Measurements from ENCODE around the gene ACTN4. TPM values are rescaled to one million over a fixed set of nuclear protein-coding genes. Genes with fewer than 3 reads are reported as not detected.

ACTN4 gene
- total and polyA plus RNA-seq, 2 of the 4 experiments (the other 2 are of a cell fraction), result 541 to 659 TPM

DNA sequence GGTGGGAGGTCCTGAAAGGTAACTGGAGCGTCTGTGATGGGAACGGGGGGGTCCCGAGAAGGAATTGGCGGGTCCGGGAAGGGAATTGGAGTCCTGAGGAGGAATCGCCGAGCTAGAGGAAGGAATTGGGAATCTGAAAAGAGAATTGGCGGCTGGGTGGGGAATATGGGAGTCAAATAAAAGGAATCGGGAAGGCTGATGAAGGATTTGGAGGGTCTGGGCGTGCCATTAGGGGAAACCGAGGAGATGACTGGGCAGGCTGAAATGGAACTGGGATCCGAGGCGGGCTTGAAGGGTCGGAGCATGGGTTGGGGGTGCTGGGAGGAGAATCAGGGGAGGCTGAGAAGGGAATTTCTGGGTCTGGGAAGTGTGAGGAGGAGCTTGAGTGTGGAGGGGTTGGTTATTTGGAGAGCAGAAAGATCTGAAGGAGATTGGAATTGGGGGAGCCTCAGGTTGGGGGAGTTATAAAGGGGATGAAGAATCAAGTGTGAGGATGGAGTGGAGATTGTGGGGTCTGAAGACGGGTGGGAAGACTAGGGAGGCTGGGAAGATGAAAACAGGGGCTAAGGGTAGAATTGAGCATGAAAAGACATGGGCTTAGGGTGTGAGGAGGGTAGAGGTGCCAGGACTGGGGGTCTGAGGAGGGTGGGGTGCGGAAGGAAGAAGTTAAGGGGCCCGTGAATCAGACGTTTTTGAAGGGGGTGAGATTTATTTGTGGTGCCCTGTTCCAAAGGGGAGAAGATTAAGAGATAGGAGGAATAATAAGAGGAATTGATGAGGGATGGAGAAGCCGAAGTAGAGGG, 718 bp downstream of the ACTN4 start:
- H4K20me1 ChIP-seq (ENCODE audit: insufficient read depth, low read length), result peaks cover 51% of the 10 kb centered on the region
- H3K4me2 ChIP-seq (ENCODE audit: low read depth, low read length), result peak overlapping the region; percentile 100
- TF ChIP-seq SMC3 (IDR thresholded peaks at IDR 0.05; ENCODE audit: low read depth, low read length) (no peak), RCOR1 (IDR thresholded peaks at IDR 0.05; ENCODE audit: insufficient replicate concordance, low read length) (no peak), MAZ (IDR thresholded peaks at IDR 0.05; ENCODE audit: borderline replicate concordance, low read depth, low read length) (no peak), MAFK (IDR thresholded peaks at IDR 0.05; ENCODE audit: low read depth, low read length) (no peak), MXI1 (IDR thresholded peaks at IDR 0.05; ENCODE audit: borderline replicate concordance, low read depth, low read length) (peak; percentile 59; the same call in 1 of the 2 replicates)
- TF ChIP-seq, protein P1, sequence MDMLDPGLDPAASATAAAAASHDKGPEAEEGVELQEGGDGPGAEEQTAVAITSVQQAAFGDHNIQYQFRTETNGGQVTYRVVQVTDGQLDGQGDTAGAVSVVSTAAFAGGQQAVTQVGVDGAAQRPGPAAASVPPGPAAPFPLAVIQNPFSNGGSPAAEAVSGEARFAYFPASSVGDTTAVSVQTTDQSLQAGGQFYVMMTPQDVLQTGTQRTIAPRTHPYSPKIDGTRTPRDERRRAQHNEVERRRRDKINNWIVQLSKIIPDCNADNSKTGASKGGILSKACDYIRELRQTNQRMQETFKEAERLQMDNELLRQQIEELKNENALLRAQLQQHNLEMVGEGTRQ (IDR thresholded peaks at IDR 0.05; ENCODE audit: low read depth, low read length), result no peak
- no TSS peak for BruUV-seq (replicated peaks)
- H4K8ac ChIP-seq (ENCODE audit: low read depth in 2 of 2, low read length in 2 of 2), result peak overlapping the region; percentile 87 to 91
- H2BK20ac ChIP-seq (ENCODE audit: low read depth, low read length), result peak overlapping the region; percentile 48
- POLR2A ChIA-PET (ENCODE audit: unreplicated experiment), result interaction anchor here (0.5 to 1.0 kb wide), 3 partner anchors 64 to 287 kb away, joined by 3 to 4 read pairs (median 4); no protein-coding TSS in a partner anchor
- H3K14ac ChIP-seq (replicated peaks; ENCODE audit: low read depth, low read length), result peak overlapping the region; percentile 93
- peak overlapping the region; percentile 99 for H2AK9ac ChIP-seq (replicated peaks; ENCODE audit: low read depth, low read length, poor library complexity)
- peak overlapping the region; percentile 100 for H3K9ac ChIP-seq (ENCODE audit: low read depth, low read length)
- H3K4me3 ChIP-seq (ENCODE audit: insufficient read depth, low read depth, low read length), result peak overlapping the region; percentile 80
- DNase-seq, result no peak
- H3K27me3 ChIP-seq (ENCODE audit: control insufficient read depth, insufficient read depth, low read length), result no peaks in the 10 kb centered on the region
- dilution Hi-C loops (cut with HindIII; ENCODE audit: low sequenced_read_pairs, unreplicated experiment) (no loop called here), intact Hi-C loops (cut with micrococcal nuclease) (loop anchor here (2.0 to 5.0 kb wide), 2 partner anchors 63 to 284 kb away; partner anchors contain the start of genes MRPS12 and SARS2), in situ Hi-C loops (cut with MboI; ENCODE audit: low sequenced_read_pairs) (loop anchor here (25.0 kb wide), 1 partner anchor 411 kb away; no protein-coding TSS in a partner anchor)
- H3K18ac ChIP-seq (ENCODE audit: low read depth, low read length), result peak overlapping the region; percentile 85
- peak overlapping the region; percentile 71 for H4K91ac ChIP-seq (ENCODE audit: insufficient read depth, low read depth, low read length)
- CTCF ChIA-PET, result interaction anchor here (0.6 to 1.2 kb wide), 3 partner anchors 13 to 159 kb away, joined by 3 to 5 read pairs (median 4); no protein-coding TSS in a partner anchor
- WGBS, 2 experiments (ENCODE audit: extremely low coverage in 2 of 2, insufficient read length in 1 of 2), result 0% methylated on average over 18 of the region's 19 CpGs; no CpG with 5 or more reads in 1 of the 2 experiments
- H2BK15ac ChIP-seq (ENCODE audit: low read depth, low read length), result peak overlapping the region; percentile 86; the same call in 2 of the 3 replicates
- peak overlapping the region; percentile 83 for H3K4ac ChIP-seq (ENCODE audit: low read depth, low read length)
- peak overlapping the region; percentile 62 for H4K5ac ChIP-seq (ENCODE audit: low read depth, low read length)
- H3K56ac ChIP-seq (ENCODE audit: extremely low read depth, insufficient read depth, low read length), result peak overlapping the region; percentile 97
- peaks cover 0 to 19% of the 10 kb centered on the region in 2 experiments; a peak in 2 of 4 replicates for H3K79me1 ChIP-seq (ENCODE audit: low read depth in 1 of 2, low read length in 2 of 2)
- H2BK120ac ChIP-seq (ENCODE audit: low read depth, low read length), result peak overlapping the region; percentile 74
- peaks cover 14% of the 10 kb centered on the region for H3K9me1 ChIP-seq (ENCODE audit: insufficient read depth, low read length)
- peak overlapping the region; percentile 97 for H2AK5ac ChIP-seq (ENCODE audit: low read depth, low read length)
- peak overlapping the region; percentile 0 for H2AFZ ChIP-seq (replicated peaks; ENCODE audit: low read length, poor library complexity)
- no peak for ATAC-seq (ENCODE audit: low read depth)
- peak overlapping the region; percentile 91 for H3K27ac ChIP-seq (ENCODE audit: insufficient read depth, low read length)
- H3K4me1 ChIP-seq (ENCODE audit: control insufficient read depth, insufficient read depth, low read length), result peaks cover 26% of the 10 kb centered on the region
- no peaks in the 10 kb centered on the region for H3K9me3 ChIP-seq (ENCODE audit: control insufficient read depth, insufficient read depth, low read length)
- peak overlapping the region; percentile 97 for H3K23ac ChIP-seq (ENCODE audit: low read depth, low read length)
- peak overlapping the region; percentile 93 for H2BK5ac ChIP-seq (ENCODE audit: low read depth, low read length, poor library complexity, severe bottlenecking)
- H3K36me3 ChIP-seq (ENCODE audit: control insufficient read depth, insufficient read depth, low read length), result 0 out of 2 replicates have a peak, but pooled peaks cover 1% of the 10 kb centered on the region

Measured in IMR-90 (cell line).